Spleen (tissue), 11 donors: Measurements from ENCODE around the gene BEND3. TPM values are rescaled to one million over a fixed set of nuclear protein-coding genes. Genes with fewer than 3 reads are reported as not detected.

Experiments
- DNase-seq: peaks from one replicate; pipeline ENCODE4 v3.0.0-alpha.2; 2020
- H3K27ac ChIP-seq, 8 donors: fragments of 200-600 bp; sonication (generic) in 7 of 8; 1 replicate in 4 of 8; 2 replicates in 4 of 8; pipeline versions ENCODE4 v1.5.0 to v1.8.0; 2016 to 2021; ENCODE audit warnings: inconsistent platforms in 4 of 8, mild to moderate bottlenecking in 4 of 8, moderate library complexity in 1 of 8
- H3K27me3 ChIP-seq, 7 donors: fragments of 200-600 bp; sonication (generic) in 6 of 7; replicated peaks in 1 of 7; 1 replicate in 4 of 7; 2 replicates in 3 of 7; pipeline versions ENCODE4 v1.5.0 to v1.8.0; 2016 to 2021; ENCODE audit warnings: inconsistent platforms in 3 of 7, mild to moderate bottlenecking in 1 of 7
- H3K36me3 ChIP-seq, 6 donors: fragments of 200-600 bp; sonication (generic) in 5 of 6; 1 replicate in 4 of 6; 2 replicates in 2 of 6; pipeline versions ENCODE4 v1.5.0 to v1.8.0; 2016 to 2021; ENCODE audit warnings: inconsistent platforms in 2 of 6
- H3K4me1 ChIP-seq, 6 donors: fragments of 200-600 bp; sonication (generic) in 5 of 6; 1 replicate in 3 of 6; 2 replicates in 3 of 6; pipeline versions ENCODE4 v1.5.0 to v1.8.0; 2016 to 2021; ENCODE audit warnings: inconsistent platforms in 3 of 6
- H3K4me3 ChIP-seq, 8 donors: fragments of 200-600 bp; sonication (generic) in 7 of 8; 1 replicate in 4 of 8; 2 replicates in 4 of 8; pipeline versions ENCODE4 v1.5.0 to v1.8.0; 2016 to 2021; ENCODE audit warnings: inconsistent platforms in 4 of 8, mild to moderate bottlenecking in 4 of 8, moderate library complexity in 2 of 8
- H3K9me3 ChIP-seq, 8 donors: fragments of 200-600 bp; sonication (generic) in 7 of 8; 1 replicate in 4 of 8; 2 replicates in 4 of 8; pipeline versions ENCODE4 v1.5.0 to v1.8.0; 2016 to 2021; ENCODE audit warnings: inconsistent platforms in 4 of 8
- POLR2A ChIP-seq, 3 donors: fragments of 450-650 bp; IDR thresholded peaks; one replicate each; pipeline ENCODE4 v1.5.1; 2017; ENCODE audit warnings: antibody characterized with exemption in 3 of 3, mild to moderate bottlenecking in 1 of 3
- POLR2AphosphoS5 ChIP-seq, 3 donors: sonication (generic); formaldehyde crosslinking; IDR thresholded peaks; one replicate each; pipeline ENCODE4 v1.5.1; 2017; ENCODE audit warnings: antibody characterized with exemption in 3 of 3
- WGBS, 5 donors: extraction: QIAGEN DNeasy Blood & Tissue Kit in 3 of 5; methylation state at CpG; one replicate each; pipeline versions ENCODE4 v1.1.5 to v1.1.7; 2013 to 2018; 5-methylcytosine and 5-hydroxymethylcytosine counted together
- intact Hi-C: fragments of 100-400 bp; cut with DNase I; formaldehyde crosslinking; loops from one replicate; pipeline ENCODE4 v1.15.0; 2023; ENCODE audit warnings: low total_unique reads
- polyA plus RNA-seq, 3 donors: library from polyadenylated mRNA; stranded (reverse); fragments of 200-250 nt; gene quantifications; one replicate each; pipeline ENCODE4 v1.2.1, GENCODE V29; 2013
- total RNA-seq, 7 donors: library from RNA; depleted of rRNA in 3 of 7; stranded (reverse); fragments of >200 nt in 3 of 7; fragmentation: NEBNext Ultra II Directional in 4 of 7; extraction: Animal tissue kit (Norgen Biotek cat#: 25700) in 4 of 7; gene quantifications; one replicate each; pipeline versions ENCODE4 v1.1.0 to v1.2.1, GENCODE V29; 2016 to 2021
- TF ChIP-seq, protein P1 (sequence below), 11 experiments: fragments of 200-600 bp in 7 of 11; fragments of 450-650 bp in 4 of 11; sonication (generic) in 4 of 11; IDR thresholded peaks in 8 of 11; conservative IDR thresholded peaks in 3 of 11; 1 replicate in 7 of 11; 2 replicates in 4 of 11; pipeline versions ENCODE4 v1.4.0 to v1.8.0; 2016 to 2021; ENCODE audit warnings: antibody characterized with exemption in 11 of 11, inconsistent platforms in 4 of 11, mild to moderate bottlenecking in 1 of 11
- donor health status: healthy with polysubstance abuse.
- donor health status: DM: no; HTN: no; CAD: no; lungs with moderate emphysema.
- donor health status: DM: no; HTN: no; CAD: no.
- donor health status: Bipolar disorder and iron deficiency.
- donor health status: healthy.
- donor health status: DM: no; HTN: no; CAD: no.
- donor health status: DM: yes; HTN: yes; CAD: no.

The BEND3 gene
- total and polyA plus RNA-seq, 10 donors = 0.37 to 2.6 (median 2.1) TPM

DNA sequence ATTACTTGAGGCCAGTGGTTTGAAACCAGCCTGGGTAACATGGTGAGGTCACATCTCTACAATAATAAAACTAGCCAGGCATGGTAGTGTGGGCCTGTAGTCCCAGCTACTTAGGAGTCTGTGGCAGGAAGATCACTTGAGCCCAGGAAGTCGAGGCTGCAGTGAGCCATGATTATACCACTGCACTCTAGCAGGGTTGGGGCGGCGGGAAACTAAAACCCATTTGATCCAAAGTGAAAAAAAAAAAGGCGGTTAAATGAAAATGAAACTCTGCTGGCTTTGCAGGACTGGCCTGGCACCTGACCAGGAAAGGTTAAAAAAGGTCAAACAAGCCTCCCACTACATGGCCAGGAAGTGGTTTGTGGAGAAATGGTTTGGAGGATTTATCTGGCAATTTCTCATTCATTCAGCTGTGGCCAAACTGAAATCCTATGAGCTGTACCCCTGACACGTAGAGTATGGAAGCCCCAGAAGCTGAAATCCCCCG lies 50.7 kb downstream of the BEND3 start:
- H3K27me3 ChIP-seq = no peaks in the 10 kb centered on the region
- H3K36me3 ChIP-seq = peaks cover 0 to 15% (median 2%) of the 10 kb centered on the region in 6 donors
- no peaks in the 10 kb centered on the region for H3K9me3 ChIP-seq
- peaks cover 8 to 32% (median 23%) of the 10 kb centered on the region in 6 donors for H3K4me1 ChIP-seq
- no peak for DNase-seq
- WGBS, 5 donors = 6 to 29% (median 6%) methylated on average over 6 of the region's 6 CpGs
- H3K4me3 ChIP-seq = no peak overlapping the region
- intact Hi-C loops = no loop called here
- peak overlapping the region in 1 of 8 donors; percentile 13 for H3K27ac ChIP-seq
- TF ChIP-seq, protein P1, sequence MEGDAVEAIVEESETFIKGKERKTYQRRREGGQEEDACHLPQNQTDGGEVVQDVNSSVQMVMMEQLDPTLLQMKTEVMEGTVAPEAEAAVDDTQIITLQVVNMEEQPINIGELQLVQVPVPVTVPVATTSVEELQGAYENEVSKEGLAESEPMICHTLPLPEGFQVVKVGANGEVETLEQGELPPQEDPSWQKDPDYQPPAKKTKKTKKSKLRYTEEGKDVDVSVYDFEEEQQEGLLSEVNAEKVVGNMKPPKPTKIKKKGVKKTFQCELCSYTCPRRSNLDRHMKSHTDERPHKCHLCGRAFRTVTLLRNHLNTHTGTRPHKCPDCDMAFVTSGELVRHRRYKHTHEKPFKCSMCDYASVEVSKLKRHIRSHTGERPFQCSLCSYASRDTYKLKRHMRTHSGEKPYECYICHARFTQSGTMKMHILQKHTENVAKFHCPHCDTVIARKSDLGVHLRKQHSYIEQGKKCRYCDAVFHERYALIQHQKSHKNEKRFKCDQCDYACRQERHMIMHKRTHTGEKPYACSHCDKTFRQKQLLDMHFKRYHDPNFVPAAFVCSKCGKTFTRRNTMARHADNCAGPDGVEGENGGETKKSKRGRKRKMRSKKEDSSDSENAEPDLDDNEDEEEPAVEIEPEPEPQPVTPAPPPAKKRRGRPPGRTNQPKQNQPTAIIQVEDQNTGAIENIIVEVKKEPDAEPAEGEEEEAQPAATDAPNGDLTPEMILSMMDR (IDR thresholded peaks at IDR 0.05 in 8 of 11, conservative IDR thresholded peaks at IDR 0.05 in 3 of 11) = no peak
- TF ChIP-seq POLR2A (IDR thresholded peaks at IDR 0.05) (no peak), POLR2AphosphoS5 (IDR thresholded peaks at IDR 0.05) (no peak)

DNA sequence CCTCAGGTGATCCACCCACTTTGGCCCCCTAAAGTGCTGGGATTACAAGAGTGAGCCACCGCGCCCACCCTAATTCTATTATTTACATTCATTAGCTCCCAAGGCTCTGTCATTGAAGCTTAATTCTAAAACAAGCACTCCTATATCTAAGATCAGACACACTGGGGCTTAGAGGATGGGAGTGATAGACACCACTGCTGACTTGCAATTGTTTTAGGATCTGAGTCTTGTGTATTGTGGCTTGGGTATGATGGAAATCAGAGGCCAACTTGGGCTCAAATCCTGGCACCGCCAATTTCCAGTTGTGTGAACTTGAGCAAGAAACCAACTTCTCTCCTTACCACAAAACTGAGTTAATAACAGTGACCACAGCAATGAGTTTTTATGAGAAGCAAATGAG lies 52.6 kb downstream of the BEND3 start:
- no peaks in the 10 kb centered on the region for H3K27me3 ChIP-seq
- H3K27ac ChIP-seq = no peak overlapping the region
- no peaks in the 10 kb centered on the region for H3K36me3 ChIP-seq
- 81 to 96% (median 89%) methylated on average over 3 of the region's 3 CpGs for WGBS, 5 donors
- intact Hi-C loops = no loop called here
- H3K4me3 ChIP-seq = no peak overlapping the region
- no peak for DNase-seq
- H3K9me3 ChIP-seq = no peaks in the 10 kb centered on the region
- H3K4me1 ChIP-seq = peaks cover 8 to 32% (median 23%) of the 10 kb centered on the region in 6 donors
- TF ChIP-seq POLR2AphosphoS5 (IDR thresholded peaks at IDR 0.05) (no peak), POLR2A (IDR thresholded peaks at IDR 0.05) (no peak)
- TF ChIP-seq, protein P1 (IDR thresholded peaks at IDR 0.05 in 8 of 11, conservative IDR thresholded peaks at IDR 0.05 in 3 of 11) = no peak

DNA sequence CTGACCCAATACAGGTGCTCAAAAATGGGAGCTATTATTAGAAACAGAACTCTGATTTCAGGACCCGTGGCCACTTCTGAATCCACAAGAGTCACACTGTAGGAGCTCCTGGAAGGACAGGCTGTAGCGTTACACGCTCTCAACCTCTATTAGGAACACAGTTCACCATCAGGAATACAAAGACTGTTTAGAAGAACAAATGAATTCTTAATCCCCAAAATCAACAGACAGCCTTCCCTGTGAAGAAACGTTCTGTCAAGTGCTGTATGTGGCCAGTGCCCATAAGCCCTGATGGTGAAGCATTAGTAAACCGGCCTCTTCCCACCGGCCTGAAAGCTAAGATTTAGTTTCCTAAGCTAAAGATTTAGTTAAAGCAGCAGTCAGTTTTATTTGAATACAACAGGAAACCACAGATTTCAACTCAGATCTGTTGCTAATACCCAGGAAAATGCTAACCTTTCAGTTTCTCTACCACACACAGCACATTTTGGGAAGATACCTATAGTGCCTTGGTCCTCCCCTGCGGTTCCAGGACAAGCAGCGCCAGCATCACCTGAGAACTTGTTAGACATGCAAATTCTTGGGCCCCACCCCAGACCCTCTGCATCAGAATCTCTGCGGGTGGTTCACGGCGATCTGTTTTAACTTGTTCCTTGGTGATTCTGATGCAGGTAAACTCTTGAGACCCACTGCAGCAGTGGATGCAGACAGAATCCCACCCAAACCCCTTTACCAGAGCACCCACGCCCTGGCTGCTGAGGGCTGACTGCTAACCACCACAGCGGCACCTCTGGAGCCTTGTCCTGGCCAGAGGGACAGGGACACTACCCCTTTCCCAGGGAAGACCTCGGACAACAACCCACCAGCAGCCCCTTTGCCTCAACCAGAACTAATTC lies 53.9 kb downstream of the BEND3 start:
- Histone ChIP-seq H3K27me3 (no peaks in the 10 kb centered on the region), H3K4me3 (peak overlapping the region in 1 of 8 donors; percentile 51), H3K4me1 (peaks cover 8 to 32% (median 23%) of the 10 kb centered on the region in 6 donors), H3K27ac (no peak overlapping the region), H3K9me3 (no peaks in the 10 kb centered on the region), H3K36me3 (no peaks in the 10 kb centered on the region)
- WGBS, 5 donors = 23 to 30% (median 27%) methylated on average over 13 to 14 of the region's 14 CpGs
- DNase-seq = no peak
- TF ChIP-seq POLR2AphosphoS5 (IDR thresholded peaks at IDR 0.05) (no peak), POLR2A (IDR thresholded peaks at IDR 0.05) (no peak)
- TF ChIP-seq, protein P1 (IDR thresholded peaks at IDR 0.05 in 8 of 11, conservative IDR thresholded peaks at IDR 0.05 in 3 of 11) = no peak
- intact Hi-C loops = no loop called here

DNA sequence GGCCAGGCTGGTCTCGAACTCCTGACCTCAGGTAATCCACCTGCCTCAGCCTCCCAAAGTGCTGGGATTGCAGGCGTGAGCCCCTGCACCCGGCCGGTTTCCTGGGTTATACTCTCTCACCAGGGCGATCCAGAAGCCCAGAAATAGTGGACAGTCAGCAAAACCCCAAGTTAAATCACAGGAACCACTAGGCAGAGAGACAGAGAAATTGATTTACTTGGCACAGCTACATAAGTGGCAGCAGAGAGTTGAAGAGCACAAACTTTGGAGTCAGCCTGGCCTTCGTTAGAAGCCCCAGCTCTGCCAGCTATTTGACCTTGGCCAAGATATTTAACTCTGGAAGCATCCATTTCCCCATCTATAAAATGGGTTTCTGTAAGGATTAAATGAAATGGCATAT lies 54.6 kb downstream of the BEND3 start:
- WGBS, 5 donors = 79 to 91% (median 86%) methylated on average over 6 of the region's 6 CpGs
- H3K27me3 ChIP-seq = no peaks in the 10 kb centered on the region

More for the DNA sequence above, 54.6 kb downstream of the BEND3 start:
- Histone ChIP-seq H3K4me1 (peaks cover 8 to 32% (median 23%) of the 10 kb centered on the region in 6 donors), H3K36me3 (no peaks in the 10 kb centered on the region), H3K27ac (no peak overlapping the region), H3K4me3 (no peak overlapping the region), H3K9me3 (no peaks in the 10 kb centered on the region)
- intact Hi-C loops = no loop called here
- no peak for DNase-seq
- TF ChIP-seq, protein P1 (IDR thresholded peaks at IDR 0.05 in 8 of 11, conservative IDR thresholded peaks at IDR 0.05 in 3 of 11) = no peak
- TF ChIP-seq POLR2A (IDR thresholded peaks at IDR 0.05) (no peak), POLR2AphosphoS5 (IDR thresholded peaks at IDR 0.05) (no peak)
